Dermis blood vessel endothelial cell (primary cell): ENCODE data around the gene HSPA6. TPM values are rescaled to one million over a fixed set of nuclear protein-coding genes. Genes with fewer than 3 reads are reported as not detected.
"Not testable (repeated sequence)": the region's sequence is repeated elsewhere in the genome, so short reads cannot be mapped to it uniquely, and the experiment has no call there.

ENCODE experiments used
- DNase-seq: peaks from one replicate; pipeline ENCODE4 v3.0.0; 2010
- total RNA-seq: library from RNA; depleted of rRNA; stranded (reverse); fragments of >200 nt; gene quantifications from 2 replicates; pipeline ENCODE4 v1.2.3, GENCODE V29; 2014

Gene HSPA6
- 0.17 and 0.42 TPM in 2 replicates for total RNA-seq

DNA sequence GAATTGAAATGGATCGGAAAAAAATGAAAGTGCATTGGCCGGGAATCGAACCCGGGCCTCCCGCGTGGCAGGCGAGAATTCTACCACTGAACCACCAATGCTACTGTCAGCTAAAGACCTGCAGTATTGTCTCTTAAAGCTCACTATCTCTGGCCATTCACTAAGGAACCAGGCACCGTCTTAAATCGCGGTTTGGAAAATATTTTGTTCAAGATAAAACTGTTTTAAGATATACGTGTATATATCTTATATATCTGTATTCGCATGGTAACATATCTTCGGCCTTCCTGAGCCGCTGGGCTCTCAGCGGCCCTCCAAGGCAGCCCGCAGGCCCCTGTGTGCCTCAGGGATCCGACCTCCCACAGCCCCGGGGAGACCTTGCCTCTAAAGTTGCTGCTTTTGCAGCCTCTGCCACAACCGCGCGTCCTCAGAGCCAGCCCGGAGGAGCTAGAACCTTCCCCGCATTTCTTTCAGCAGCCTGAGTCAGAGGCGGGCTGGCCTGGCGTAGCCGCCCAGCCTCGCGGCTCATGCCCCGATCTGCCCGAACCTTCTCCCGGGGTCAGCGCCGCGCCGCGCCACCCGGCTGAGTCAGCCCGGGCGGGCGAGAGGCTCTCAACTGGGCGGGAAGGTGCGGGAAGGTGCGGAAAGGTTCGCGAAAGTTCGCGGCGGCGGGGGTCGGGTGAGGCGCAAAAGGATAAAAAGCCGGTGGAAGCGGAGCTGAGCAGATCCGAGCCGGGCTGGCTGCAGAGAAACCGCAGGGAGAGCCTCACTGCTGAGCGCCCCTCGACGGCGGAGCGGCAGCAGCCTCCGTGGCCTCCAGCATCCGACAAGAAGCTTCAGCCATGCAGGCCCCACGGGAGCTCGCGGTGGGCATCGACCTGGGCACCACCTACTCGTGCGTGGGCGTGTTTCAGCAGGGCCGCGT lies at the start of gene HSPA6:
Gene HSPA6, plus strand, starts transcription at position 724 of the 925 bp plus-strand sequence. Its CDS starts 119 bp downstream, at position 843.
- DNase-seq, result peak; percentile 86

DNA sequence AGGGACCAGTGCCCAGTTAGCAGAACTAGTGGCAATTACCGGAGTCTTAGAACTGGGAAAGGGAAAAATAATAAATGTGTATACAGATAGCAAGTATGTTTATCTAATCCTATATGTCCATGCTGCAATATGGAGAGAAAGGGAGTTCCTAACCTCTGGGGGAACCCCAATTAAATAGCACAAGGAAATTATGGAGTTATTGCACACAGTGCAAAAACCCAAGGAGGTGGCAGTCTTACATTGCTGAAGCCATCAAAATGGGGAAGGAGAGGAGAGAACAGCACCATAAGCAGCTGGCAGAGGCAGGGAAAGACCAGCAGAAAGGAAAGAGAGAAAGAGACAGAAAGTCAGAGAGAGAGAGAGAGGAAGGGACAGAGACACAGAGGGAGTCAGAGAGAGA lies 46.6 kb upstream of the HSPA6 start:
- DNase-seq, result not testable (repeated sequence)

DNA sequence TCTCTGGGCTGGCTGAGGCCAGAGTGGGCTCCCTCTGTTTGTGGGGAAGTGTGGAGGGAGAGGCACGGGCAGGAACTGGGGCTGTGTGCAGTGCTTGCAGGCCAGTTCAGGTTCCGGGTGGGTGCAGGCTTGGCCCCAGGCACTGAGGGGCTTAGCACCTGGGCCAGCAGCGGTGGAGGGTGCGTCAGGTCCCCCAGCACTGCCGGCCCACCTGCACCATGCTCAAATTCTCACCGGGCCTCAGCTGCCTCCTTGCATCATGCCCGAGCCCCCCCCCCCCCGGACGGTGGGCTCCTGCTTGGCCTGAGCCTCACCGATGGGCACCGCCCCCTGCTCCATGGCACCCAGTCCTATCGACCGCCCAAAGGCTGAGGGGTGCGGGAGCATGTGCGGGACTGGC lies 45.4 kb upstream of the HSPA6 start:
- no peak for DNase-seq

DNA sequence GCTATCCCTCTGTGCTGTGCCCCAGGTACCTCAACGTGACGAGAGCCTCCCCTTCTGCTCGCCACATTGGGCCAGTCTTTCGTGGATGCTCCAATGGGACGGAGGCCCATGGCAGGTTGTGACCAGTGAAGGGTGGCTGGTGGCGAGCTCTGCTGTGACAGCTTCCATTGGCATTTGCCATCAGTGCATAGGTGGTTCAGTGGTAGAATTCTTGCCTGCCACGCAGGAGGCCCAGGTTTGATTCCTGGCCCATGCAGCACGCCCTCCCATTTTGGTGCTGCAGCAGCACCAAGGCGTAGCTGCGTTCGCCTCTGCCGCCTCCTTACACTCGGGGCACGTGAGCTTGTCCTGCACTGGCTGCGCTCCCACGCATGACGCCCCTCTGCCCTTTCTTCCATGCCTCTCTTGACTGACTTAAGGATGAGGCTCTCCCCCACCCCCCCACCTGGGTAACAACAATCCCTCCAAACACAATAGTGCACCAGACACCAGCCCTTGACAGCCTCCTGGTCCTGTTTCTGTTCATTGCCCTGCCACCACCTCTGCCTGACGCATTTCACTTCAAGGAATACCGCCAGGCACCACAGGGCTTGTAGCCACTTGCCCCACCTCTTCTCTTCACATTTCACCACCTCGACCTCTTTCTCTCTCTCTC lies 43.8 kb upstream of the HSPA6 start:
- no peak for DNase-seq

DNA sequence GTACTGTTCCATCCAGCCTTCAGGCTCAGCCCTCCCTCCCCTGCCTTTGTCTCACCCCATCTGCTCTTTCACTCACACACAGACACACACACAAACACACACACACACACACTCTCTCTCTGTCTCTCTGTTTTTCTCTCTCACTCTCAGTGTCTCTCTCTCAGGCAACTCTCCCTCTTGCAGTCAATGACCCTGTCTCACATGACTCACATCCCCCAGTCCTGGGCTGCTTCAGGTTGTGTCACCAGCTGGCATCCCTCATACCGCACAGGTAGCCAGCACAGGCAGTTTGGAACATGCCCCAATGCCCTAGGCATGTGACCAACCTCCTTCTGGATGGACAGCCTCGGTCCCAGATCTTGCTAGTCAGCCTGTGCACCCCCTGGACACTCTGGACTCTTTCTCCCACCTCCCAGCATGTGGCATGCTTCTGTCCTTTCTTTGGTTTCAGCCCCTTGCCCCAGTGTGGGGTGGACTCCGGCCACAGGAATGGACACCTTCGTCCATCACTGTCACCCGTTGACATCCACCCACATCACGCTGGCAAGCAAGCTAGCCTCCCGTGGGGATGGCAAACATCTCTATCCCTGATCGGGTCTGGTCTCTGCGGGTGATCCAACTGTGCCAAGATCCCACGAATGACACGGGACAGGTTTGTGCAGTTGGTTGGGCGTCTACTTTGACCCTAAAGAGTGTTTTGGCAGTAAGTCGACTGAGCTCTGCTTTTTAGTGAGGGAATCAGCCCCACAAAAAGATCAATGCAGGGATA lies 42.5 kb upstream of the HSPA6 start:
- DNase-seq, result no peak

DNA sequence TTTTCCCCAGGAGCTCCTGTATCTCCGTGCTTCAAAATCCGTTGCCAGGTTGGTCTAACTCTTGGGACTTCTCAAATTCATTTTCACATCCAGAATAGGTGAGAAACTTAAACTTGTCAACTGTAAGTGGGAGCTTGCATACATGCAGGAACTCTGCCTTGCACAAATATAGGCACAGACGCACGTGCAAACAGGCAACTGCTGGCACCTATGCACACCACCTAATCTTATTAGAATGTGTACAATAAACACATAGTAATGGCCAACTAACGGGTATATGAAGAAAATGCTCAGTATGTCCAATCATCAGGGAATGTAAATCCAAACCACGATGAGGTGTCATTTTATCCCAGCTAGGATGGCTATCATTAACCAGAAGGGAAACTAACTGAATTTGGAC lies 41.7 kb upstream of the HSPA6 start:
- no peak for DNase-seq

DNA sequence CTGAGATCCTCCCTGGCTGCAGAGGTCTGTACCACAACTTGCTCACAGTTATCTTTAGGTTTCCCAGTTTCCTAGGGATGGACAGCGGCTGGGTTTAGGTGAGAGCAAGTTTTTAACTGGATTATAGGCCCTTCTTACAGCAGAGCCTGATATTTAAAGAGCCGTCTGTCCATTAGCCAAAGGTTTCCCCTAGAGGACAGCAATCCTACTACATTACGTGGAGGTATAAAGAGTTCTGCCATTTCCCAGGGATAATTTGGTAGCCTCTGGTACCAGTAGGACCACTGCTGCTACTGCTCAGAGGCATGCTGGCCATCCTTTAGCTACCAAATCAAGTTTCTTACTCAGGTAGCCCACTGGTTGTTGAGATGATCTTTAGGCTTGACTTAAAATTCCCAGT lies 41.0 kb upstream of the HSPA6 start:
- DNase-seq, result no peak

DNA sequence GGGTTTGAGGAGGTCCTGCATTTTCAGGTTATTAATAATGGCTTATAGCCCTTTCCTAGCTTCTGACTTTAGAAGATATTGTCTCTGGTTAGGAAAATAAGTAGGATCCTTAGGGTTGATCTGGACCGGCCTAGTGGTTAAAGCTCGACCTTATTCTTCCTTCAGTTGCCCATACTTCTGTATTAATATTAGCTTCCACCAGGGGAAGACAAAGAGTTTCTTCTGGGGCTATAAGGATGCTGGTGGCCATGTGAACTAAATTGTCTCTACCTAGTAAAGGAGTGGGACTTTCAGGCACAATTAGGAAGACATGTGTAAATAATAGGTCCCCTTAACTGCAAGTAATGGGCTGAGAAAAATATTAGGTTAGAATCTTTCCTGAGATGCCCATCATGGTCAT lies 39.7 kb upstream of the HSPA6 start:
- DNase-seq, result peak; percentile 29

DNA sequence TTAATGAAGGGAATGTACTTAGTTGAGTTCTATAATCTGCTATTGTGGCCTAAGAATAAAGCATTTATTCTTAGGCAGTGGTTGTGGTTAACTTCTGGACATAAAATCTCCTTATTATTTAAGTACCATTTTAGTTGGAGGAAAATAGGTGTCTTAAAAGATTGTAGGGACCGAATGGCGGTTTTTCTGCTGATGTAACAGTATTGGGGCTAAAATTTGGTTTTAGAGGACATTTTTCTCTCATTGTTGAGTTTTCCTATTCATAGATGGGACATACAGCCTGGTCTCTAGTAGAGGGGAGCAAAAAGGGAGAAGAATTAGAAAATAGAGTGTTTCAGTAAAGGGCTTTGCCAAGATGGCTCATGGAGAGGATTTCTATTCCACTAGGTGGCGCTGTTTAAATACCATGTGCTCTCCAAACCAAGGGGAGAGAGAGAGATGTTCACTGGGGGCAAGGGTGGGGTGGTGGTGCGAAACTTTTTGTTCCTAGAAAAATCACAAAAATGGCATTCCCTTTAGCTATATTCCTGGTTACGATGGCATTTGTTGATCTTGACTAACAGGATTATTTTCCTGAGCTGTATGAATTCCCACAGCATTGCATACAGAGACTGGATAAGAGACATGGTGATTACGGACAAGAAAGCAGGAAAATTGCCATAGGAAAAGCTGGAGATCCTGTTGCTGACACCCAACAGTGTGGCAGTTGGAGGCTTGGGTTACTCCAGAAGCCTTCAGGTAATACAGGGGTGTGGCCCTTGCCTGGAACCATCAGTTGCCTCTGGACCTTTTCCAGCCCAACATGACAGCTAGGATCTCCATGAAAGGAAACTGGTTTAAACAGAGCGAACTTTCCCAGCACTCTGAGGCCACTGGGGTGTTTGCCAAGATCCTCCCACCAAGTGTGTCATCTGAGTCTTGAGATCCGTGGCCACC lies 37.3 kb upstream of the HSPA6 start:
- peak; percentile 83 for DNase-seq

DNA sequence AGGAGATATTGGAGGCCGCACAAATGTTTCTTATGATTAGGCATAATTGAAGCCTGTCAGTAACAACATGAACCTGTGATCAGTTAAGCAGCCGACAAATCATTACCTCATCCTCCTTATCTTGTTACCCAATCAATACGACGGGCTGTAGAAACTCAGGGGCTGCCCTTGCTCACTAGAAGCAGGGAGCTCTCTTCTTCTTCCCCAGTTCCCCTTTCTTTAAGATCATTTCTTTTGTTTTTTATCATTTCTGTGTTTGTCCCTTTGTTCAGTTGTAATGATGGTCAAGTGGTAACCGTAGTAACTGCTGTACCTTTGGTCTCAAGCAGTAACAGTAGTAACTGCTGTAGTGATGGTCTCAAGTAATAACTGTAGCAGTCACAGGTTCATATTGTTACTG lies 32.9 kb upstream of the HSPA6 start:
- DNase-seq, result no peak

DNA sequence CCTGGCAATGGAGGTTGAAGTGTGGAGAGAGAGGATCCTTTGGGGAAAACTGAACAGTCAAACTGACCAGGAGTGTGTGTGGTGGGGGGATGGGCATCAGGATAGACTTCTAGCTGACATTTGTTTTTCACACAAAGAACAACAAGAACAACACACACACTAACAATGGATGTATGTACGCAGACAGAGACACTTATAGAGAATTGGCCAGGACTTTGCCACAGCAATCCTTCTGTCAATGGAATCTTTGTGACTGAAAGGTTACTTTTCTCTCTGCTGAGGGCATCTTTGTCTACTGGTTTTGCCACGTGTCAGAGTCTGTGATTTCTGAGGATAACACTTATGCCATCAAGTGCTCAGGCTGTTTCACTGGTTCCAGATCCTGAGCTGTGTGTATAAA lies 31.5 kb upstream of the HSPA6 start:
- DNase-seq, result no peak

DNA sequence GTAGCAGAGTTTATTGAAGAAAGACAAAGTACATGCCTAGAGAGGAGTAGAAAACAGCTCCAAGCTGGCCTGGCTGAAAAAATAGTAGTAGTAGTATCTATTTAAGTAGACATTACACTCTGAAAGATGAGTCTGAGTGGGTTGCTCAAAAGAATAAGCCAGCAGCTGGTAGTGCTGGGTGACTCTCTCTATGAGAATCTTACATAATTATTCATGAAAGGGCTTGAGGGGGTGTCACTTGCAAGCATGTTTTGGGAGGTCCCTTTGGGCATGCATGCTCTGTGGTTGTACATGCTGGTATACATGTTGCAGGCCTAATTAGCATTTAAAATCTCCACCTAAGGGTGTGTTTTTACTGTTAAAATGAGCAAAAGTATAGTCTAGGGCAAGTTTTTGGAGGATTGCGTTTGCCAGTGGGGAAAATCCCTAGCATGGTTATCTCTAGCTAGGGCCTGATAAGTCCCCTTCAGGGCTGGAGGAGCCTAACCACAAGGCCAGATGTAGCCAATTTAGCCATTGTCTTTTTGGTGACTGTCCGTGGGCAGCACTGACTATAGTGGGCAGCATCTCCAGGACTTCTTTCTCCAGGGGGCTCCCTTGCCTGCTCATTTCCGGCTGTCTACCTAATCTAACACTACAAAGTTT lies 30.1 kb upstream of the HSPA6 start:
- DNase-seq, result no peak

DNA sequence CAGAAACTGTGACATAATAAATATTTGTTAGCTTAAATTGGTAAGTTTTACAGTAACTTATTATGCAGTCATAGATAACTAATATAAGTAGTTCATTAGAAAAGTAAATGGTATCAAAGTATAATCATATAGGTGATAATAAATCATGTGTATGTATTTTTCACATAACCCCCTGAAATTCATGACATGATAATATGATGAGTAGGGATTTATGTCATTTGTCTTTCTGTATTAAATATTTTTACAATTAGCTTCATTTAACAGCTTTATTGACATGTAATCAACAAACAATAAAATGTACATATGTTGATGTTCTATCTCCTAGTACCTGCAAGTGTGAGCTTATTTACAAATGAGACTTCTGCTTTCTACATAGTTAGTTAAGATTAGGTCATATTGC lies 28.9 kb upstream of the HSPA6 start:
- no peak for DNase-seq

DNA sequence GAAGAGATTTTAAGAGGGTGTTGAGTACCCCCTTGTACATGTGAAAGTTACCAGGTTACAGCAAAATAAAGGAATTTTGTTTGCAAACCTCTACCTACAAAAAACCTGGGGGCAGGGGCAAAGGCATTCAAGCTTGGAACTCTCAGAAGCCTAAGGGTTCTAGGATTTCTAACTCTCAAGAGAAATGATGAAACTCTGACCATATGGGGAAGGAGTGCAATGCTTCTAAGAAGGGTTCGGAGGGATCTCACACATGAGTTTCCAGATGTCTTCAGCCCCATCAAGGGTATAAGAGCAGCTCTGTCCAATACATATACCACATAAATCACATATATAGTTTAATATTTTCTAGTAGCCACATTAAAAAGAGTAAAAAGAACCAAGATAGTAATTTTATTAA lies 26.4 kb upstream of the HSPA6 start:
- DNase-seq, result no peak

DNA sequence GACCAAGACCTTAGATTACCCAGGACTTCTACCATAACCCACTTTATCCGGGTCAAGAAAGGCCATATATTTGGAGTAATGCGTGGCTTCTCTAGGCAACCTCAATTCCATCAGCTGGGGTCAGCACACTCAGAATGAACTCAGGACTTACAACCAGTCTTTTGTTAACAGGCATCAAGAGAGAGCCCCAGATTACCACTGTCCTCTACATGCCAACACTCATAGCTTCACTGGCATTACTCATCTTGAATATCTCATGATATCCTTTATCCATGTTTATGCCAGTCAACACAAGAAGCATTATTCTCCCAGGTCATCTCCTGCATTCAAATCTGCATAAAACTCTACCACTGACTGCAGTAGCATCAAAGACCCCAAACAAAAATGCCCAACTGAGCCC lies 25.7 kb upstream of the HSPA6 start:
- DNase-seq, result no peak

DNA sequence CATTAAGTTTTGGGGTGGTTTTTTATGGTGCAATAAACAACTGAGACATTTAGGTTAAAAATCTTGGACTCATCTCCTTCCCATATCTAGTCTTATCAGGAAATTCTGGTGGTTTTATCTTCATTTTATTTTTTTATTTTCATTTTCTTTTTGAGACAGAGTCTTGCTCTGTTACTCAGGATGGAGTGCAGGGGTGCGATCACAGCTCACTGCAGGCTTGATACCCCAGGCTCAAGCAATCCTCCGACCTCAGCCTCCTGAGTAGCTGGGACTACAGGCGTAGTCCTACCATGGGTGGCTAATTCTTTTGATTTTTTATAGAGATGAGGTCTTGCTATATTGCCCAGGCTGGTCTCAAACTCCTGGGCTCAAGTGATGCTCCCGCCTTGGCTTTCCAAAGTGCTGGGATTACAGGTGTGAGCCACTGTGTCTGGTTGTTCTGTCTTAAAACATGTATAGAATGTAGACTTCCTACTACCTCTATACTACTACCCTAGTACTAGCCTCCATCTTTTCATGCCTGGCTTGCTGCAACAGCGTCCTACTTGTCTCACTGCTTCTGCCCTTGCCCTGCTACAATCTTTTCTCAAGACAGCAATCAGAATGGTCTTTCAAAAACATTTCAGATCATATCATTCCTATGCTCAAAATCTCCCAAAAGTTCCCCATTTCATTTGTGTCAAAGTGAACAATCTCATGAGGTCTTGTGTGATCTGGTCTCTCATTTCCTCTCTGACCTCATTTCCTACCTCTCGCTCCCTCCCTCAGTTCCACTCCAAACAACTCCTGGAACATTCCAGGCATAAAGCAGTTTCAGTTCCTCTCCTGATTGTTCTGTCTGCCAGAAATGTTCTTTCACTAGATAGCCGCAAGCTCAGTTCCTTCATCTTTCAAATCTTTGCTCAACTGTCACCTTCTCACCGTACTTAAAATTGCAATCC lies 25.0 kb upstream of the HSPA6 start:
- peak; percentile 48 for DNase-seq

DNA sequence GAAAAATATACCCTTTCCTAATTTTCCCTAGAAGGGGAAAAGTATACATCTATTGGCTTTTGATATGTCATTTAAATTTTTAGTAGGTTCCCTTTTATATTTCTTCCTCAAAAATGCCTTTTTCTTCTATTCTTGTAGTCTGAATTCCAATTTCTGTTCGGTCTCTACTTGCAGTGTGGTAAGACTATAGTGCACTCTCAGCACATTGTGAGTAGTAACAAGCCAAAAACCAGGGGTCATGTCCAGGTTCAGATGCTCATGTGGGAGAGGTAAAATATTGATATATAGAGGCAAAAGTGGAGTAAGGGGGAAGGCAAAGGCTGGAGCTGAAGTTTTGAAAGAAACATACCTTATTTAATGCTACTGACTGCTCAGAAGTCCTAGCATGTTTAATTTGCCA lies 23.1 kb upstream of the HSPA6 start:
- no peak for DNase-seq

DNA sequence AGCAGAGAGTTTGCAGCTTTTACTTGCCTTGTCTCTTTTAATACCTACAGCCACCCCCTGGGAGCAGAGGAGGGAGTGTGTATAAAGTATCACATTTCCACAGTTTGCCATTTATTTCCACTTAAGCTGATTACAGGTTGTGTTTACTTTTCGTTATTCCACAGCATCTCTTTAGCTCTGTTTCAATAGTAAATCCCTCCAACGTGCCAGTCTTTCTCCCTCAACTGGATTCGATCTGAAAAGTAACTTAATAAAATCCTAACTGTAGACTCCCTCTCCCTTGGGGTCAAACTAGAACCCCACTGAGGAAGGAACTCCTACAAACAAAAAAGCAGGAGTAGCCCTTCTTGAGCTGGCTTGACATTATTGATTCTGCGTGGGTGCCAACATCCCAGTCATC lies 22.2 kb upstream of the HSPA6 start:
- no peak for DNase-seq

DNA sequence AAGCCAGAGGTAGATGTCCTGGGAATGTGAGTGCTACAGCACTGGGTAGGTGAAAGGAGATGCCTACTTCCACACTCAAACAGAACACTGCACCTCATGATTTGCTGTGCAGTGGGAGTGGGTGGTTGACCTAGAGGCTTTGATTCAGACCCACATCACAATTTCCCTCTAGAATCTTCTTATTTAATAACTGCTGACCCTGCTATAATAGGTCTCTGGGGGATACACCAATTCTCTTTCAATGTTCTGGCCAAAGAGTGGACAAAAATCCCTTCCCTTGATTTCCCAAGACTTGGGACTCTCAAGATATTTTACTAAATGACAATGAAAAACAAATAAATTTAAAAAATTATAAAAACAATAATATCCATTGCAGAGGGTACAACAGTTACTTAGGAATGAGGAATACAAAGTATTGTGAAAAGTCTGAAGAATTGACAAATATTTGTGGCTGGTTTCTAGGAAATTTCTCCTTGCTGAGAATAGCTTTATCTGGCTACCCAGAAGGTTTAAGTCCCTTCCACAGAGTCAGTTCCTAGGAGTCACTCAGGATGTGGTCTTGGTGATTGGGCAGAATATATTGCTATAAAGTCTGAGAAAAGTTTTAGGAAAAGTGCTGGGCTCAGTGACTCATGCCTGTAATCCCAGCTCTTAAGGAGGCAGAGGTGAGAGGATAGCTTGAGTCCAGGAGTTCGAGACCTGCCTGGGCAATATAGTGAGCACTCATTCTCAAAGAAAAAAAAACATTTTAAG lies 21.5 kb upstream of the HSPA6 start:
- no peak for DNase-seq

DNA sequence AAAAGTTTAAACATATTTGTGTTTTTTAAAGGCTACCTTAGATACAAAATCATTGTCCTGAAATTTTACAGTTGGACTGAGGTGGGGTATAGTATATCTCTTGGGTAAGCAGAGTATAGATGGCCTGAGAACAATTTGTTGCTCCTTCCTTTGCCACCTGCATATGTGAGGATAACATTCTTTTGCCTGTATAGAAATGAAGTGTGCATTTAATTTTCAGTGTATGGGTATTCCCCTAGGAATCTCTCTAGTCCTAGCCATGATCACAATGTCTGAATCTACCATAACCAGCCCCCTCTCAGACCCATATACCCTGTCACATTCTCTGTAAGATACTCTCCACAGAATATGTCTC lies 21.0 kb upstream of the HSPA6 start:
- DNase-seq, result no peak
